ENCODE measurements around the gene NYAP2.
A peak's percentile ranks its signal among the peaks of the same experiment; 100 is the strongest.

NYAP2 gene

DNA sequence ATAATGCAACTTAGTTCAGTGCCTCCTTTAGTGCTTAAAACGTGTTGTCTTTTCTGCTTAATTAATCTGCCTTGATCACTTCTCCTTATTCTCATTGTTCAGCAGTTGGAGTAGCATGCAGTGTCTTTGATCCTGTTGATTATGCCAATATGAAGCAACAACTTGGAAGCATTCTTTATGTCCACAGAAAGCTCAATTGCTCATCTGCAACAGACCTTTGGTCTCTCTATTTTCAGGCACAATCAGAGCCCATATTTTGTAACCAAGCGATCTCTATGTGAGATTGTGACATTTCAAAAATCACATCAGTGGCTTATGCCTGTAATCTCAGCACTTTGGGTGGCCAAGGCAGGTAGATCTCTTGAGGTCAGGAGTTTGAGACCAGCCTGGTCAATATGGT, 217.3 kb downstream of the NYAP2 start:
- no peak for DNase-seq (ENCODE audit: low read depth in 2 of 2)

DNA sequence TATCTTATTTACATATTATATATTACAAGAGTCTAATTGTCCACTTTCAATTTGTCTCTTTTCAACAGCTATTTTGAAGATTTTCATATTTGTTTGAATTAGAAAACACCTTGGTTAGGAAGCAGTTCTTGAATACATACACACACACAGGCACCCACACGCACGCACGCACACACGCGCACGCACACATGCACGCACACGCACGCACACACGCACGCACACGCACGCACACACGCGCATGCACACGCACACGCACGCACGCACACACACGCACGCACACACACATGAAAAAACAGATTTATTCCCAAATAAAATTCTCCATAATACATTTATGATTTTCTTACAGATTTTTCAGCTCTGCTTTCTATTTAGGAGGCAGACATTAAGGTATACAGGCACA, 220.7 kb downstream of the NYAP2 start:
- DNase-seq (ENCODE audit: low read depth in 2 of 2), result no peak

DNA sequence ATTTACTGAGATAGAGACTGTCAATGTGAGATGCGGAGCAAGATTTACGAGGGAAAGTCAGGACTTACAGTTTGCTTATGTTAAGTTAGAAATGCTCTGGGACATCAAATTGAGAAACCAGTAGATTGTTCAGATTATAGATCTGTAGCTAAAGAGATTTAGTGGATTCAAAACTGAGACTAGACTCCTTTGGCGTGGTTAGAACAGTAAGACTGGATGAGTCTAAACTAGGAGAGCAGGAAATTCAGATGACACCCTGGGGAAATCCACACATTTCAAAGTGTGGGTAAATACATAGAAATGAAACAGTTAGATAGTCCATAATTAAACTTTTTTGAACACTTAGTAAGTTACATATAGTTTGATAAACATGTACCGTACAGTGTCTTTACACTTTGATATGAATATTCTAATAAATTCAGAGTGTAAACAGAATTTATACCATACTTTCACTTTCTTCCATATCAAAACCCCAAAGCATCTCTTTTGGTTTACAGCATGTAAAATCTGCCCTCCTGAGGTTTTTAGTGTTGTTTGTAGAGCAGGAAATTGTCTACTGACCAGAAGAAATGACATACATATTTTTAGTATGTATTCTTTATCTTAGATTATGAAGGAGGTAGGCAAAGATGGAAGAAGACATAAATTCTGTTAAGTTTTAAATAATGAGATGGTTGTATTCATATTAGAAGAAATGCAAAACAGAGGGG, 231.5 kb downstream of the NYAP2 start:
- no peak for DNase-seq (ENCODE audit: low read depth in 2 of 2)

DNA sequence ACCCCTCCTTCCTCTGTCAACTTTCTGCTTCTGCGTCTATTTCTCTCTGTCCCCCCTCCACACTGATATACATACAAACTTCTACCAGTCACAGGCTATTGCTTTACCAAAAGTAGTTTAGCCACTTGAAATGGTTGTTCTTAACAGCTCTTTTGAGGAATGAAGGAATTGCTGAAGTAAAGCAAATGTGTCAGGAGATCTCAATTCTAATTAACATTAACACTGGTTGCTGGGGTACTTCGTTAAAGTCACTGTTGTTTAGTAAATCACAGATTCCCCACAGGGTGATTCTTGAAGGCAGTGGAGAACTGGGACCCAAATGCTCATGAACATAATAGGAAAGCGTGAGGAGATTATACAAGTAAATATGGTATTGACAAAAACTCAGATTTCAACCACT, 232.8 kb downstream of the NYAP2 start:
- no peak for DNase-seq (ENCODE audit: low read depth in 2 of 2)

DNA sequence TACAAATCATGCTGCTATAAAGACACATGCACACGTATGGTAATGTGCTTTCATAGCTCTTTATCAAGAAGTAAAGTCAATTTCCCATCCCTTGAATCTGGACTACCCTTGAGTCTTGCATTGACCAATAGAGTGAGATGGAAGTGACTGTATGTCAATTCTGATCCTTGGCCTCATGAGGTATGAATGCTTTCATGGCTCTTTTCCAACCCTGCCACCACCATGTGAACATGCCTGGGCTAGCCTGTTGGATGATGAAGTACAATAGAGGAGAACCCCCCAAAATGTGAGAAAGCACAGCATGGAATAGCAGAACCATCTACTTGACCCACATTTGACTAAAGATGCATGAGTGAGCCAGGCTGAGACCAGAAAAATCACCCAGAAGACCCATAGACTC, 237.0 kb downstream of the NYAP2 start:
- DNase-seq (ENCODE audit: low read depth in 2 of 2), result no peak

DNA sequence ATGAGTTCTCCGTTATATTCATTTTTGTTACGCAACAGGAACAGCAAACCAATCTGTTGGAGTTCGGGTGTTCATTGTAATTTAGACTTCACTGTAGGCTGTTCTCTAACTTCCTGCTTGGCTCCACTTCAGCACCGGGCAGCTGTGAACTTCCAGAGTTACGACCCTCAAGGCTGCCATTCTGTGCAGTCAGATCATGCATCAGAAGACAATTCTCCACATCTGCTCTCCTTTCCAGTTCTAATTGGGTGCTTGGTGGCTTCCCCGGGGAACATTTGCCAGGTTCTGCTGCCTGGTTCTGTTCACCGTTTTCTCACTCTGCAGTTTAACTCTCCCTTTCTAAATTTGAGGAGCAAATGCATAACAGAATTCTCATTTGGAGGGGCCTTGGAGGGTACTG, 237.7 kb downstream of the NYAP2 start:
- no peak for DNase-seq (ENCODE audit: low read depth in 2 of 2)

DNA sequence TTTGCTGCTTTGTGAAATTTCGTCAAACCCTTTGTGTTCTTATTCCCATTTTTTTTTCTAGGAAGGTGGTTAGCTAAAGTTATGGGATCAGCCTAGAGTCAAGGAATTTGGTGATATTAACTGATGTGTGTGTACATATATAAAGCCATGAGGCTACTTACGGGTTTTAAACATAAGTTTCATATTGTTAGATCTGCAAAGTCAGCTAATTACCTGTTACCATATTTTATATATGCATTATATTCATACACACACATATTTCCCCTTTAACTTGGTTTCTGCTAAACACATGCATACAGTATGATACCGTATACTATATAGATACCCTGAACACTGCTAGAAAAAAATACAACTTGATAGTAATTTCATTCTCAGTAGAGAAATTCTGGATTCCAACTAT, 241.0 kb downstream of the NYAP2 start:
- no peak for DNase-seq (ENCODE audit: low read depth in 2 of 2)

DNA sequence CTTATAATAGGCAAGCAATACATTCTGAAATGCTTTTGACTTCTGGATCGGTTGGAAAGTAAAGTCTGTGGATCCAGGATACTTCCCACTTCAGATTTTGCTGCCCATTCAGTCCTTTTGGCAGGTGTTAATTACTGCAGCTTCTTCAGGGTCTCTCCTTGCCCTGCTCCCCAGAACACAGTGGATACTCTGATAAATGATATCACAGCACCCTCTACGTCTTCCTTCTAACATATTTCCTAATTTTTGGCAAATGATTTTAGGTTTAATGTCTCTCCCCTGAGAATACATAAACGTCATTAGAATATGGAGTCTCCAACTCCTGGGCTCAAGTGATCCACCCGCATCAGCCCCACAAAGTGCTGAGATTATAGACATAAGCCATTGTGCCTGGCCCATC, 249.8 kb downstream of the NYAP2 start:
- DNase-seq (ENCODE audit: low read depth in 2 of 2), result no peak

DNA sequence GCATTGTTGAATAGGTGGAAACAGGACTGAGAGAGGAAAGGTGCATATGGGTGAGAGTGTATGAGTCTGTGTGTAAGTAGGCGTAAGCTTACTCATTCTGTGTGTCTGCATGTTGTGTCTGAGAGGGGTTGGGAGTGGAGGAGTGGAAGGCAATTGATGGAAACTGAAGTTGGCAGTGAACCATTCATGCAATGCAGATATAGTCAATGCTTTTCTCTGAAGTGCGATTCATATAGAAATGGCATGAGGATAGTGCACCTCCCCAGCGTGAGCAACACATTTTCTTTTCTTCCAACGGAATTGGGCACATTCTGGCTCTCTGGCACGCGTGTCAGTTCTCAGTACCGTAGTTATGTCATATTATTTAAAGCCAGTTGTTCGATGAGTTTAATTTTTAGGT, 250.5 kb downstream of the NYAP2 start:
- no peak for DNase-seq (ENCODE audit: low read depth in 2 of 2)

DNA sequence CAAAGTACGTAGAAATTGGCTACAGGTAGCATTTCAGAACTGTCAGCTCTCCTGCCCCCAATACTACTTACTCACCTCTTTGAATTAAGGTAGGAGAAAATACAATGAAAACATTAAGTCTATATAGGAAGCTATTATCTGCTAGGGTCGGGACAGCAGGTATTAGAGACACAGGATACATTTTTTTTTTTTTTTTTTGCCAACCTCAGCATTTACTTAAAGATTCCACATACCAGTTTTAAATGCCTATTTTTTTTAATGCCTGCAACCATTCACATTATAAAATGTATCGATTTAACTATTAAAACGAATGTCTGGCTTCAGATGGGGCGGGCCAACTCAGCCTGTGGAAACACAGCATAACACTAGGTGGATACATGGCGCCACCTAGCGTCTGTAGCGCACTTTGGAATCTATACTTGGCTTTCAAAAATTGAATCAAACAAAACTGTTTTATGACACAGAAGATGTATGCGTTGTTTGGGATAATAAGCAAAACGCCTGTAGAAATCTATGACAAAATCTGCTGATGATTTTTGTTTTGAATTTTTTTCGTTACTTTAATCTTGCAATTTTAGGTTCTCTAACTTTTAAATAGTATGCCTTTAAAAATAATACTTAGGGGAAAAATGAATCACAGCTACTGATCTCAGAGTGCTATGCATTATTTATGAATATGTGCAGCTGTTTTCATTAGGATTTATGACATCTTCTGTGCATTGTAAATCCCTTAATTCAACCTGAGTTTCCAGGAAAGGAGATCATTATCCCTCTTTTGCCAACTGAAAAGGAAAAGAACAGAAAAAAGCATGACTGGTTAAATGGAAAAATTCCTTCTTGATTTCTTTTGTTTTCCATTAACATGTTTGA, 261.0 kb downstream of the NYAP2 start:
- DNase-seq (ENCODE audit: low read depth in 2 of 2), result peak; percentile 69 to 79

DNA sequence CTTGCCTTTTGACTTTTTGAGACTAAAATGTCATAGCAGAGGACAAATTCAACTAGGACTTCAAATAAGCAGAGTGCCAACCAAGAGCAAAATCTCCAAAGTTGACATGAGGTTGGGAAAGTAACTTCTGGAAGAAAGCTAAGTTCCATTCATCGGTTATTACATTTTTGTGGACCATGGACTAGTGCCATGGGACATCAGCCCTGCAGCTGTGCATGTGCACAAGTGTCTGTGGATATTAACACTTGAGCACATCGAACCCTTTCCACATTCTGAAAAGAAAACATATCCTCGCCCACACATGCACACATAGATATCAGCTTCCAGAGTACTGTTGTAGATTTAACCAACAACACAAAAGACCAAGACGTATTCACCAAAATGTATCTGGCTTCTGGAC, 262.6 kb downstream of the NYAP2 start:
- no peak for DNase-seq (ENCODE audit: low read depth in 2 of 2)

DNA sequence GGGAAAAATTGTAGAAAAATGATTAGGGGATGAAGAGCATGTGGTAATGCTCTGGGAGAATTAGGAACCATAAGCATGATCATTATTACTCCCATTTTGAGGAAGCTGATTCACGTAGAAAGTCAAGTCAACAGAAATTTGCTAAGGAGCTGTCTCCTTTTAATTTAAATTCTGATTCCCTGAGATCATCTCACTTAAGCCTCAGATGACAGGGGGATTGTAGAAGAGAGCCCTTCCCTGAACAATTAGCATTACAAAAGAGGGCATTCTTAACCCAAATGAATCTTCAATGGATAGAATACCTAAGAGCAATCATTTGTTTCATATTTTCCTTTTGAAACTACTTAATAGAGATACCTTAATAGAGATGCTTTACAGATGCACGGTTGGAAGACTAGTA, 267.9 kb downstream of the NYAP2 start:
- DNase-seq (ENCODE audit: low read depth in 2 of 2), result no peak

DNA sequence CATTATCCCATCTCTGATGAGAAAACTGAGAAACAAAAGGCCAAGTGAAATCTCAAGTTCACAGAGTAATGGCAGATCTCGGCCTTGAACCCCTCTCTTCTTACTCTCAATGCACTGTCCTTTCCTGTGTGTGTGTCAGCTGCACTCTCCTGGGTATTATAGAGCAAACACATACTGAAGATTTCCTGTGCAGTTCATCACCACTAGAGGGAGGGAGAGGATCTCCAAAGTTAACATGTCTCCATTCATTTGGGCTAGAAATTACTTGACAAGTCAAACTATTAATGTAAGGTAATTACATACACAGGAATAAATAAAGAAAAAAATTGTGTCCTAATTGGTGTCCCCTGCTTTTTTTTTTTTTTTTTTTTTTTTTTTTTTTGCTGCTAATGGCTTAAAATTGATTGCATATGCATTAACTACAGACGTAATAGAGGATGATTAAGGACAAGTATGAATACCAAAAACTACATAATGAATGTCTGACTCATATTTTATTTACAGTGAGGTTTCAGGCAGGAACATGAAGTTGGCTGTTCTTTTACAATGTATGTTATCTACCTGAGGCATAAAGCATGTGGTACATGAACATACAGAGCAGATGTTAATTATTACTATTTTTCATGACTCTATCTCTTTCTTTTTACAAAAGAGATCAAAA, 269.2 kb downstream of the NYAP2 start:
- DNase-seq (ENCODE audit: low read depth in 2 of 2), result no peak

DNA sequence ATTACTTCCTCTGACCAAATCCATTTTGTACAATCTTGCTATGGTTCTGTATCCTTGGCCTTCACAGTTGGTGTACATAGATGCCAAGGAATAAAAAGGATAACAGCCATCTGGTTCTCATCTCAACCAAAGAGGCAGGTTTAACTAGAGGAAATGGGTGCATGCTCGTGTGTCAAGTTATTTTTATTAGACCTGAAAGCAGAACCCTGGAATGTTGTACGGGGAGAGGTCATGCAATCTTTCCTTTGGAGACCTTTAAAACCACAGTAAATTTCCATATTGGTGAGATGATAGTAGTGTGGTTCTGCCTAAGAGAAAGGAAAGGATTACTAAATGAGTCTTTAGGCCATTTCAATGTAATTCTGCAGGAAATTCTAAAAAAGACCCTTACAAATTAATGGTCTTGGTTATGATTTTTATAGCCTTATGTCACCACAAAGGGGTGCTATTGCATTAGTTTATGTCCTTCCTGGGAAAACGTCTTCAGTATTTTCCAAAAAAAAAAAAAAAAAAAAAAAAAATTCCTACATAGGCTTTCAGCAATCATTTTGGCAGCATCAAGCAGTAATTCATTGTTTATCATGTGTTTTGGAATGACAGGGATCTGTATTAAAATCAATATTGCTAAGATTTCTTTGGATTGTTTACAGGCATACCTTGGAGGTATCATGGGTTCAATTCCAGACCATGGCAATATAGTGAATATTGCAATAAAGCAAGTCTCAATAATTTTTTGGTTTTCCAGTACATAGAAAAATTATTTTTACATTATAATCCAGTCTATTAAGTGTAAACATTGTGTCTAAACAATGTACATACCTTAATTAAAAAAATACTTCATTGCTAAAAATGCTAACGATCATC, 270.8 kb downstream of the NYAP2 start:
- no peak for DNase-seq (ENCODE audit: low read depth in 2 of 2)

DNA sequence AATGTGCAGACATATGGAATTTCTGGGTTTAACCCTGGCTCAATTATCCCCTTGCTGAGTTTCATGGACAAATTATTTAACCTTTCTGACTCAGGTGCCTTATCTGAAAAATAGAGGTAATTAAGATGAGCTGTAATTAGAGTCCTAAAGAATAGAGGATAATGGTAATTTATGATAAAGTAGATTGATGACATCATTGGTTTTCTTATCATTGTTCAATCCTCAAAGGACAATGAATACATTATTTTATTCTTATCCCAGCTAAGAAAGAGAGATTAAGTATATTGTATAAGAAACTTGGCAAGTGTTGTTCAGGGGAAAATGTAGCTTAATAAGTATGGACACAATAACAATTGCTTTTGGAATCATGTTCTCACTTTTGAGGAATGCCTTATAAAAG, 279.3 kb downstream of the NYAP2 start:
- DNase-seq (ENCODE audit: low read depth in 2 of 2), result no peak

DNA sequence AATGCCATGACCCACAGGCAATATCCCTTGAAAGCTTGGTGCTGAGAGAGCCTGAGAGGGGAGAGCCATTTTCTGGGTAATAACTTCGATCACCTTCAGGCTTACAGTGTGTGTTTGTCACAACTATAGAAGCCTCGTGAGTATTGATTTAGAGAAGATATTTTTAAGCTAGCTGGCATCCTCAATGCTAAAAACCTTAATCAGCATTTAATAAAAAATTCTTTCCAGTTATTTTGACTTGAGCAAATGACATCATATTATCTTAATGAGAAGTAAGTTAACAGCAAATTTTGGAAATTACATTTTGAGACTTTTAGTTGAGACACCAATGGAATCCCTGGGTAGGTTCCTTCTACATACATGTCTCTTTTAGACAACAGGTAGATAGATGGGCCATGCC, 283.7 kb downstream of the NYAP2 start:
- no peak for DNase-seq (ENCODE audit: low read depth in 2 of 2)

DNA sequence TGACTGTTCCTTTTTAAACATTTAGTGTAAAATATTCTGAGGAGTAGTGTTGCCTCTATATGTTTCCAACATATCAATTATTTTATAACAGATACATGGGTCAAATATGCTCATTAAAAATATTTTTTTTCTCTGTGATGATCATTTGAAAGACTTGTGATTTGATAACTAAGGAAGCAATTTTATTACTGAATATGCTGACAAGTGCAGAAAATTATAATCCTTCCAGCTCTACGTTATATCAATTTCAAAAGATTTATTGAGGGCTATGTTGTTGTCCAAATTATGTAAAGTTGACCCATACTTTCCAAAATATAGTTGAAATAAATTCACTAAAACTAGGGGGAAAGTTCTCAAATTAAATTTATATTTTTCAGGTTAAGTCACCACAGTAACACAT, 290.6 kb downstream of the NYAP2 start:
- no peak for DNase-seq (ENCODE audit: low read depth in 2 of 2)

DNA sequence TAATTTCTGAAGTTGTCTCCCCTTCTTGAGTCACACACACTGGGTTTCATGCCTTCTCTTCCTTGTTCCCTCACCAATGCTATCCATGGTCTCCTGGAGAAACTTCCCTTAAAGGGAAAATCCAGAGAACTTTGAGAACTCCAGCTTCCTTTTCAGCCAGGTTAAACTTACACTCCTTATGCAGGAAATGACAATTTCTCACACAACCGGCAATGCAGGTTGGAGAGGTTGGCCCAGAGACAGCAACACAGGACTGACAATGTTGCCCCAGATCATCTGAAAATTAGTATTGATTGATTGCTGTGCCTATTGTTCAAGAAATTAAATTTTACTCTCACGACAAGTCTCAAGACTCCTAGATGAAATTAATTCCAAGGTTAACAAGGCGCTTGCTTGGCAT, 292.2 kb downstream of the NYAP2 start:
- no peak for DNase-seq (ENCODE audit: low read depth in 2 of 2)

DNA sequence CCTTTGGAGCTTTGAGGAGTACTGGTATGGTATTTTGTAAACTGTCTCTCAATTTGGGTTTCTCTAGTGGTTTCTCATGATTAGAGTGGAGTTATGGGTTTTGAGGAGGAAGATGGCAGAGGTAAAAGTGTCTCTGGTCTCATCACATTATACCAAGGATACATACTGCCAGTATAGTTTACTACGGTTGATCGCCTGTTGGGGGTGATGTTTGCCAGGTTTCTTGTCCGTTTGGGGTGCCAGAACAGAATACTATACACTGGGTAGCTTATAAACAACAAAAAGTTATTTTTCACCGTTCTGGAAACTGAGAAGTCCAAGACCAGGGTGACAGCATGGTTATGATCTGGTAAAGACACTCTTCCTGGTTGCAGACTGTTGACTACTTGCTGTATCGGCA, 293.7 kb downstream of the NYAP2 start:
- DNase-seq (ENCODE audit: low read depth in 2 of 2), result no peak

DNA sequence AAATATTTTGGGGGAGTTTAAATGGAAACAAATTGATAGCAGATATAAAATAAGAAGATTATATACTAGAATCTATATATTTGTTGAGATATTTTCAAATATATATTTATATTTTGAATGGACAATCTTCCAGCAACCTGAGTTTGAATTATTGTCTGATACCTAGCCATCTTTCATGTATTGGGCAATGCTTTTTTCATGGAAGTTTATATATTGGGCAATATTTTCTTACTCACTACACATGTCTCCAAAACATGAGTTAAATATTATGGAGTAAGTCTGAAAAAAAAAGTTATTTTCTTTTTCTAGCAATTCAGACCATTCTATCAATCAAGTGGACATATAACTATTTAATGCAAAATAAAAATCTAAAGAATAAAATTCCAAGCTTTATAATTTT, 295.2 kb downstream of the NYAP2 start:
- DNase-seq (ENCODE audit: low read depth in 2 of 2), result no peak

DNA sequence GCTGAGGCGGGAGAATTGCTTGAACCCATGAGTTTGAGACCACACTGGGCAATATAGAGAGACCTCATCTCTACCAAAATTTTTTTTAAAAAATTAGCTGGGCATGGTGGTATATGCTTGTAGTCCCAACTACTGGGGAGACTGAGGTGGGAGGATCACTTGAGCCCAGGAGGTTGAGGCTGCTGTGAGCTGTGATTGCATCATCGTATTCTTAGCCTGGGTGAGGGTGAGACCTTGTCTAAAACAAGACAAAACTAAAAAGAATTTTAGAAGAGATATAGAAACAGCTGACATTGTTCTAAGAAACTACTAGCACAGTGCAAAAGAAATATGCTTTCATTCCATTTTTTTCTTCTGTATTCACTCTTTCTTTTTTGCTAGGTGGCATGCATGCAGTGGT, 298.4 kb downstream of the NYAP2 start:
- DNase-seq (ENCODE audit: low read depth in 2 of 2), result no peak
